ENCODE results near the gene HTR1B. TPM values are rescaled to one million over a fixed set of nuclear protein-coding genes. Genes with fewer than 3 reads are reported as not detected.

HTR1B gene
- total RNA-seq, 1 donor from 2014 or later: 49.1 TPM

- DNase-seq (ENCODE audit: low read depth, low spot score): peak; percentile 94
Measured at GRCh38 chr6:77456531-77457248, 6.6 kb downstream of the HTR1B start.

- no peak for DNase-seq (ENCODE audit: low read depth, low spot score)
Measured at GRCh38 chr6:77455271-77455670, 8.0 kb downstream of the HTR1B start.

GRCh38 chr6:77454386-77454785, 8.9 kb downstream of the HTR1B start:
- no peak for DNase-seq (ENCODE audit: low read depth, low spot score)

GRCh38 chr6:77451466-77451865, 11.8 kb downstream of the HTR1B start:
- DNase-seq (ENCODE audit: low read depth, low spot score): no peak

GRCh38 chr6:77450924-77451323, 12.4 kb downstream of the HTR1B start:
- DNase-seq (ENCODE audit: low read depth, low spot score): no peak

- no peak for DNase-seq (ENCODE audit: low read depth, low spot score)
Measured at GRCh38 chr6:77448546-77448945, 14.7 kb downstream of the HTR1B start.

- no peak for DNase-seq (ENCODE audit: low read depth, low spot score)
Measured at GRCh38 chr6:77447254-77447653, 16.0 kb downstream of the HTR1B start.

- DNase-seq (ENCODE audit: low read depth, low spot score): no peak
Measured at GRCh38 chr6:77446249-77446648, 17.0 kb downstream of the HTR1B start.

- no peak for DNase-seq (ENCODE audit: low read depth, low spot score)
Measured at GRCh38 chr6:77445214-77445613, 18.1 kb downstream of the HTR1B start.

- DNase-seq (ENCODE audit: low read depth, low spot score): no peak
Measured at GRCh38 chr6:77440206-77440976, 22.9 kb downstream of the HTR1B start.

GRCh38 chr6:77433888-77434287, 29.4 kb downstream of the HTR1B start:
- DNase-seq (ENCODE audit: low read depth, low spot score): no peak

- no peak for DNase-seq (ENCODE audit: low read depth, low spot score)
Measured at GRCh38 chr6:77430504-77430903, 32.8 kb downstream of the HTR1B start.

- no peak for DNase-seq (ENCODE audit: low read depth, low spot score)
Measured at GRCh38 chr6:77425671-77426070, 37.6 kb downstream of the HTR1B start.

GRCh38 chr6:77425216-77425615, 38.1 kb downstream of the HTR1B start:
- no peak for DNase-seq (ENCODE audit: low read depth, low spot score)

- no peak for DNase-seq (ENCODE audit: low read depth, low spot score)
Measured at GRCh38 chr6:77424761-77425160, 38.5 kb downstream of the HTR1B start.

- no peak for DNase-seq (ENCODE audit: low read depth, low spot score)
Measured at GRCh38 chr6:77416839-77417238, 46.5 kb downstream of the HTR1B start.

GRCh38 chr6:77415706-77416105, 47.6 kb downstream of the HTR1B start:
- no peak for DNase-seq (ENCODE audit: low read depth, low spot score)

Other genes starting within 250 kb of the HTR1B start
- not detected in 2 replicates for gene MEI4, start 189.5 kb upstream of the HTR1B start, total RNA-seq